ENCODE measurements around the gene SLC35B2.
"Not testable (repeated sequence)": the region's sequence is repeated elsewhere in the genome, so short reads cannot be mapped to it uniquely, and the experiment has no call there.

Gene SLC35B2

DNA sequence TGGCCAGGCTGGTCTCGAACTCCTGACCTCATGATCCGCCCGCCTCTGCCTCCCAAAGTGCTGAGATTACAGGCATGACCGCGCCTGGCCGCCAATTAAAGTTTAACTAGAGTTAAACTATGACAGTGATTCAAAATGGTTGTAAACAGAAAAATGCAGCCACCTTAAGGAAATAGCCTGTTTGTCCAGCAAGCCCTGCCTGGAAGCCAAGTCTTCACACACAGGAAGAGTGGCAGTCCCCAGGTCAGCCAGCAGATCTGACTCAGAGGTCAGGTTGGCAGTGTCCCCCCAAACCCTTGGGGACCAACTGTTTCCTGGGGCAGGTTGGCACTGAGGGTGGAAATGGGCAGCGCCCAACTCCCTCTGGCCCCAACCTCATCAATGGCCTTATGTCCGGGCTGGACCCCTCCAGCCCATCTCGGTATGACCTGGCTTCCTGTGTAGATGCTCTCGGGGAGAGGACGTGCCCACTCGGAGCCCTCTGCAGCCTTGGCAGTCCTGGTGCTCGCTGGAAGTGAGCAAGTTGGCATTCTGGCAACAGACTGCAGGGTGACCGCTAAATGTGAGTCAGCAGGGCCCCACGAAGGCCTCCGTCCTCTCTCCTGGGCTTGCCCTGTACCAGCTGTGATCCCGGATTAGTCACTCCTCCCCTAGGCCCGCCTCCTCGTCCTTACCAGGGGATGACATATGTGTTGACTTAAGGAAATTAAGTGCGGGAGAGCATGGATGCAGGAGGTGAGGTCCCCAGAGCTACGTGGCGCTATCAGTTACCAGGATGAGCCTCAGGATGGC, 20.1 kb downstream of the SLC35B2 start:
- DNase-seq (ENCODE audit: low read depth in 1 of 2, low spot score in 1 of 2), result peak in 1 of 2 donors; percentile 57

DNA sequence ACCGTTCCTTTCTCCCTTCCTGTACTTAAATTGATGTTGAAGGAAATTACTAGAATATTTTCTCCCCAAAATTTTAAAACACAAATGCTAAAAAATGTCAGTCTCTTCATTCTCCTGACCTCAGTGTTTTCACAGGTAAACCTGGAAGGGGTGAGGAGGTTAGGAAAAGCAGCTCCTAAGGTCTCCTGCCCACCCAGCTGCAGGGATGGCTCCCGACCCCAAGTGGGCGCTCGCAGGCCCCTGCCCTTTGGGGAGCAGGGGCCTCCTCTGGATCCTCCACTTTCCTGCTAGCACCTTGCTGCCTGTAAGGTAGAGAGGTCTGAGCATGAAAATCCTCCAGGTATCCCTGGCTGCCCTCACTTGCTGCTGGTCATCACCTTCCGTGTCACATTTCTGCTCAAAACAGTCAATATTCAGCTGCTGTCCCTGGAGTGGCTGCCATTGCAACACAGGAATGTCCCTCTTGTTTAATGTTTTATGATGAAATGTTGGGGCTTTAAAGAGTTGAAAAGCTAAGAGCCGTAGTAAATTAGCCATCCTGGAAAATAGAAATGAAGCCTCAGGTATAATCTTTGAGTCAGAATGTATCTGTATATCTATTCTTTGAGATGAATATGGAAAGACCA, 21.3 kb downstream of the SLC35B2 start:
- DNase-seq (ENCODE audit: low read depth in 1 of 2, low spot score in 1 of 2), result no peak

DNA sequence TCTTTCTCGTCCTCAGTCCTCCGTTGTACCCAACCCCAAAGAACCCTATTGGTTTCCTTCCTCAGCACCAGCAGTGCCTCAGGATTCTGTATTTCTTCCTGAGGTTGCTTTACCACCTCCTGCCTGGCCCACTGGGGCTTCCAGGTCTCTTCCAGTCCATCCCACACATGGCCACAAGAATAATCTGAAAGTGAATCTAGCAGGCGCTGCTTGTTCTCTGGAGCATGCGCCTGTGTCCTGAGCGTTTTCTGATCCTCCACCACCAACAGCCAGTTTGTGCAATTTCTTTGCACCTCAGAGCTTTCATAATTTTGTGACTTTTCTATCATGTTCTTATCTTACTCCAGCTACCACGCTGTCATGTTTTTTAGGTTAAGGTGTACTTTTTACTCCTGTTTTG, 22.1 kb downstream of the SLC35B2 start:
- no peak for DNase-seq (ENCODE audit: low read depth in 1 of 2, low spot score in 1 of 2)

DNA sequence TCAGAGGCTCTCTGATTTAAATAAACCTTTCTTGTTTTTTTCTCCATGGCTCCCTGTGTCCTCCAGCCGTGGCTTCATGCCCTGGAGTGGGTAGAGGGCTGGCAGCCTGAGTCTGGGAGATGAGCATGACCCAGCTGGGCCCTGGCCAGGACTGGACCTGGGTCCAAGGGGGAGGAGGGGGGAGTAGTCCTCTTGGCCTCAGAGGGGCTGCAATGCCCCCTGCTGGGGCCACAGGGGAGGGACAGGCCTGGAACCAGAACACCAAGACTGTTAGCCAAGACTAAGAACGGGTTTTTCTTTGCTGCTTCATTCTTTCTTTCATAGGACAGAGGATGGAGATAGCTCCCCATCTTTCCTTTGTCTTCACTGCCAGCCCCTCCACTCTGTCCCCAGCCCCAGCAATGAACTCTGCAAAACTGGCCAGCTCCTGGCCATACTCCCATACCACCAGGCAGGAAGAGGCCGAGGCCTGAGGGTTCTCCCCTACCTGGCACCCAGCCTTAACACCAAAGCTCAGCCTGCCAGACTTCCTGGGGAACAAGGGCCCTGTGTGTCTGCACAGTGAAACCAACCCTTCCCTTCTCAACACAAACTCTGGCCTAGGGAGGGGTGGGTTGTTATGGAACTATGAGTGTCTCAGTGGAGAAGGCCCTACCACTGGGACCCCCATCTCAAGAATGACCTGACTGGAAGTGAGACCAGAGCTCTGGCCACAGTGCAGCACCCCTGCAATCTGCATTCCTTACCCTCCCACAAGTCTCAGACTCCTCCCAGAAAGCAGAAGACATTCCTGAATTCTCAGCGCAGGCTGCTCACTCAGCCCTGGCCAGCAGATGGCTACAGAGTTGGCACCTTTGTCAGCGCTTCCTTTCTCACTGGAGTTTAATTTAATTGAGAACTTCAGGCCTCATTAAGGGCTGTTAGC, 23.0 kb downstream of the SLC35B2 start:
- DNase-seq (ENCODE audit: low read depth in 1 of 2, low spot score in 1 of 2), result no peak

DNA sequence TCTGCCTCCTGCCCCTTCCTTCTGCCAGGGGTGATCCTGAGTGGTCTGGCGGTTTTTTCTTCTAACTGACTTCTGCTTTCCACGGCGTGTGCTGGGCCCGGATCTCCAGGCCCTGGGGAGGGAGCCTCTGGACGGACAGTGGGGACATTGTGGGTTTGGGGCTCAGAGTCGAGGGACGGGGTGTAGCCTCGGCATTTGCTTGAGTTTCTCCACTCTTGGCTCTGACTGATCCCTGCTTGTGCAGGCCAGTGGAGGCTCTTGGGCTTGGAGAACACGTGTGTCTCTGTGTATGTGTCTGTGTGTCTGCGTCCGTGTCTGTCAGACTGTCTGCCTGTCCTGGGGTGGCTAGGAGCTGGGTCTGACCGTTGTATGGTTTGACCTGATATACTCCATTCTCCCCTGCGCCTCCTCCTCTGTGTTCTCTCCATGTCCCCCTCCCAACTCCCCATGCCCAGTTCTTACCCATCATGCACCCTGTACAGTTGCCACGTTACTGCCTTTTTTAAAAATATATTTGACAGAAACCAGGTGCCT, 23.7 kb downstream of the SLC35B2 start:
- no peak for DNase-seq (ENCODE audit: low read depth in 1 of 2, low spot score in 1 of 2)

DNA sequence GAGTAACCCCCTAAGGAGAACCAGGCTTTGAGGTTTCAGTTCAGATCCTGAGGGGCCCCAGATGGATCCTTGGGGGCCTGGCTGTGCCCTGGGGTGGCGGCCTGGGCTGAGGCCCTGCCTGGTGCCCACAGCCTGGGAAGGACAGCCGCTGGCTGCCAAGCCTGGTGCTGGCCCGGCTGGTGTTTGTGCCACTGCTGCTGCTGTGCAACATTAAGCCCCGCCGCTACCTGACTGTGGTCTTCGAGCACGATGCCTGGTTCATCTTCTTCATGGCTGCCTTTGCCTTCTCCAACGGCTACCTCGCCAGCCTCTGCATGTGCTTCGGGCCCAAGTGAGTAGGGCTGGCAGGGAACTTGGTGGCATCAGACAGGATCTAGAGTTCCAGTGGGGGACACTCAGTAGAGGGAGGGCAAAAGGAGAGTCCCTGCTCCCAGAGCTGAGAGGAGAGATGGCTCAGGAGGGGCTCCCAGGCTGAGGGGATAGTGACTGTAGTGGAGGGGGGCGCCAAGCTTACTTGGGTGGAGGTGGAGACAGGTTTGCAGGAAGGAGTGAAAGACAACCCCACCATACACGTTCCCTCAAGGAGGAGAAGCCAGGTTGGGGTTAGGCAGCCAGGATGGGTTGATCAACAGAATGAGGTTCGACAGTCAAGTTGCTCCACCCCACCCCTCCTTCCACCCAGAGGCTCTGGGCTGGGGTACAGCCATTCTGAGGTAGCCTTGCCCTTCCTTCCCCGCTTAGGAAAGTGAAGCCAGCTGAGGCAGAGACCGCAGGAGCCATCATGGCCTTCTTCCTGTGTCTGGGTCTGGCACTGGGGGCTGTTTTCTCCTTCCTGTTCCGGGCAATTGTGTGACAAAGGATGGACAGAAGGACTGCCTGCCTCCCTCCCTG, 24.4 kb downstream of the SLC35B2 start:
- no peak for DNase-seq (ENCODE audit: low read depth in 1 of 2, low spot score in 1 of 2)

DNA sequence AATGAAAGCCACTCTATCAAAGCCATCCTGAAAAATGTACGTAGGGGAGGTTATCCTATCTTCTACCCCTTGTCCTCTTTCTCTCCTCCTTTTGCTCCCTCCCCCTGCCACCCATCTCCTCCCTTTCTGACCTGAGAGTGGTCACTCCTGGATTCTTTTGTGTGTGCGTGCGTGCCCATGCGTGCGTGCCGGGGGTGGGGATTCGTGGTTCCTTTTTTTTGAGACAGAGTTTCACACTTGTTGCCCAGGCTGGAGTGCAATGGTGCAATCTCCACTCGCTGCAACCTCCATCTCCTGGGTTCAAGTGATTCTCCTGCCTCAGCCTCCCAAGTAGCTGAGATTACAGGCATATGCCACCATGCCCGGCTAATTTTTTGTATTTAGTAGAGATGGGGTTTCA, 25.9 kb downstream of the SLC35B2 start:
- not testable (repeated sequence) for DNase-seq (ENCODE audit: low read depth in 1 of 2, low spot score in 1 of 2)

DNA sequence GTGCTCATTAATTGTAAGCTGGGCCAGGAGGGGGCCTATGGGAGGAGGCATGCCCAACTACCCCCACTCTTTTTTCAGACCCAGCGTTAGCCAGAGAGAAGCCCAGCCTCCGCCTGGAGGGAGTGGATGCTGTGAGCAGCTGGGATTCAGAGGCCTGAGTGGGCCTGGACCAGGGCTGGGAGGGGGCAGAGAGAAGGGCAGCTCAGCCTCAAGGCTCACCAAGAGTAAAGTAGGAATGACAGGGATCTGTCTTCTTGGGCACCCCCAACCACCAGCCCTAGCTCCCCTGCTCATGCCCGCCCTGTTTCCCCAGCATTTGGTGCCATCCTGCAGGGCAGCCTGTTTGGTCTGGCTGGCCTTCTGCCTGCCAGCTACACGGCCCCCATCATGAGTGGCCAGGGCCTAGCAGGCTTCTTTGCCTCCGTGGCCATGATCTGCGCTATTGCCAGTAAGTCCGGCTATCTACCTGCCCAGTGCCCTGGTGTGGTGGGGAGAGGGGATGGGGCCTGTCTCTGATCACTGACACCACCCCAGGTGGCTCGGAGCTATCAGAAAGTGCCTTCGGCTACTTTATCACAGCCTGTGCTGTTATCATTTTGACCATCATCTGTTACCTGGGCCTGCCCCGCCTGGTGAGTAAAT, 27.2 kb downstream of the SLC35B2 start:
- DNase-seq (ENCODE audit: low read depth in 1 of 2, low spot score in 1 of 2), result no peak

DNA sequence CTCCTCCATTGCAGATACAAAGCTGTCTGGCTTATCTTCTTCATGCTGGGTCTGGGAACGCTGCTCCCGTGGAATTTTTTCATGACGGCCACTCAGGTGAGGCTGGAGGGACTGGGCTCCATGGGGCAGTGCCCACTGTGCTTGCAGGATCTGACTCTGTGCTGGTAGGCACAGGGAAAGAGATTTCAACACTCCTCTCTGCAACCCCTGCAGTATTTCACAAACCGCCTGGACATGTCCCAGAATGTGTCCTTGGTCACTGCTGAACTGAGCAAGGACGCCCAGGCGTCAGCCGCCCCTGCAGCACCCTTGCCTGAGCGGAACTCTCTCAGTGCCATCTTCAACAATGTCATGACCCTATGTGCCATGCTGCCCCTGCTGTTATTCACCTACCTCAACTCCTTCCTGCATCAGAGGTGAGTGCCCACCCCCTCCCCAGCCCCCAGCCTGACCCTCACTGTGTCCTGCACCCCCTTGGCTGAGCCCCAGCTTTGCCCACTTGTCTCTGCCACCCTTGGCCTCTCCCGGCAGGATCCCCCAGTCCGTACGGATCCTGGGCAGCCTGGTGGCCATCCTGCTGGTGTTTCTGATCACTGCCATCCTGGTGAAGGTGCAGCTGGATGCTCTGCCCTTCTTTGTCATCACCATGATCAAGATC, 27.8 kb downstream of the SLC35B2 start:
- DNase-seq (ENCODE audit: low read depth in 1 of 2, low spot score in 1 of 2), result no peak

DNA sequence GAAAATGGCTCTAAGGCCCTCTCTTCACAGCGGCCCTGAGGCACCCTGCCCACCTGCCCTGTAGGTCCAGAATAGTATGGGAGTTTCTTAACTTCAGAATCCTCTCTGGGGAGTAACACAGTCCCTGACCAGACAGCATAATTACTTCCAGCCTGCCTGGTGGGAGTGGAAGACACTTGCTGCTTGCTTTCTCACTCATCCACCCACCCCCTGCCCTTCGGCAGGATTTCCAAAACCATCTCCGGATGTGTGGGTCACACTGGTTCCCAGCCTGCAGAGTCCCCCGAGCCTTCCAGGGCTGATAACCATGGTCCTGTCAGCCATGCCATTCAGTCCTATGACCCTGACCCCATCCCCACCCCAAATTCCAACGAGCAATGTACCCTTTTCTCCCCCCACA, 28.5 kb downstream of the SLC35B2 start:
- DNase-seq (ENCODE audit: low read depth in 1 of 2, low spot score in 1 of 2), result no peak

DNA sequence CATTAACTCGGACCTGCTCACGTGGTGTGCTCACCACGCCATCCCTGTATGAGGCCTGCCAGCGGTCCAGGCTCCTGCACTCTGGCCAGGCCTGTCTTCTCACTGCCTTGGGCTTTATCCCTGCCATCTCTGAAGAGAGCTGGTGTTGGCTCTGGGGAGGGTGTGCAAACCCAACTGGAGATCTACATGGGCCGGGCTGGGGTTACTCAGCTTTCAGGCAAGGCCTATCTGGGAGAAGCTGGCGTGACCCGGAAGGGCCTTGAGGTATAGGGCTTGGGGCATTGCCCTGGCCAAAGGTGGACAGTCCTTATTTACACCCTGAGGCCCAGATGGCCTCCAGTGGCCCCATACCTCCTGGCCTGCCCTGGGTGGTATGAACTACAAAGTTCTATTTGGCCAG, 28.9 kb downstream of the SLC35B2 start:
- DNase-seq (ENCODE audit: low read depth in 1 of 2, low spot score in 1 of 2), result no peak

DNA sequence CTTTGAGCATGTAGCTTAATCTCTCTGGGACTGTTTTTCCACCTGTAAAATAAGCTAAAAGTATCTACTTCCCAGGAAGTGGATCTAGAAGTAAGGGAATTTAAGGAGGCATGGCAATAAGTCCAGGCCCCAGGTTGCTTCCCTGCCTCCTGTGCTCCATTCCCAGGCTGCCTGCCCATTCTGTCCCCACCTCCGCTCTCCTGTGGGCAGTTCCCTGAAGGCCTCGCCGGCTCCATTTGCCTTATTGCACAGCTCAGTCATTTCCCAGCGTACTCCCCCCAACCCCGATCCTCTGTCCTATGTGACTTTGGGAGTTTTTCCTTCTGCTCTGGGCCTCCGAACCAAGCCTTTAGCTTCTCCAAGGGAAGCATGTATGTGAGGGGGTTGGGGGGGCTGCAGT, 29.3 kb downstream of the SLC35B2 start:
- DNase-seq (ENCODE audit: low read depth in 1 of 2, low spot score in 1 of 2), result no peak

DNA sequence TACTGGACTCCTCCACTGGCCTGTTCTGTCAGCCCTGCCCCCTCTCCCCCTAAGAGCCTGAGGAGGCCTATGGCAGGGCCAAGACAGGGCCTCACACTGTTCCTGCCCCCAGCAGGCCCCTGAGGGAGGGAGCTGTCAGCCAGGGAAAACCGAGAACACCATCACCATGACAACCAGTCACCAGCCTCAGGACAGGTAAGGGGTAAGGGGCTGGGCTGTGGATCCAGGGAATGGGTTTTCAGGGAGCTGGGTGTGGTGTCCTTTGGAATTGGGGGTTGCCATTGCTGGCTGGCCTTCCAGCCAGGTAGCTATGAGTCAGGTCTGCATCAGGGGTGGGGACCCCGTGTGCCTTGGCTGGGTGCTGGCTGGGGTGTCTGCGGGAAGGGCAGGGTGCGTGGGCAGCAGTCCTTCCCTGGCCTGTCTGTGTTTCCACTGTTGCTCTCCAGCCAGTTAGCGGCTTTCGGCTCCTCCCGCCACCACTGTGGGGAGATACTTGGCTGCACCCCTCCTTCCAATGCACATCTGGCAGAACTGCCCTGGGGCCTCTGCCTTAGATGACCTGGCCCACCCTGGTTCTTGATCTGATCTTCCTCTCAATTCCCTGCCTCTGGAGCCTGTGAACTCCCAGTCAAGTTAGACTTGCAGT, 30.1 kb downstream of the SLC35B2 start:
- no peak for DNase-seq (ENCODE audit: low read depth in 1 of 2, low spot score in 1 of 2)

DNA sequence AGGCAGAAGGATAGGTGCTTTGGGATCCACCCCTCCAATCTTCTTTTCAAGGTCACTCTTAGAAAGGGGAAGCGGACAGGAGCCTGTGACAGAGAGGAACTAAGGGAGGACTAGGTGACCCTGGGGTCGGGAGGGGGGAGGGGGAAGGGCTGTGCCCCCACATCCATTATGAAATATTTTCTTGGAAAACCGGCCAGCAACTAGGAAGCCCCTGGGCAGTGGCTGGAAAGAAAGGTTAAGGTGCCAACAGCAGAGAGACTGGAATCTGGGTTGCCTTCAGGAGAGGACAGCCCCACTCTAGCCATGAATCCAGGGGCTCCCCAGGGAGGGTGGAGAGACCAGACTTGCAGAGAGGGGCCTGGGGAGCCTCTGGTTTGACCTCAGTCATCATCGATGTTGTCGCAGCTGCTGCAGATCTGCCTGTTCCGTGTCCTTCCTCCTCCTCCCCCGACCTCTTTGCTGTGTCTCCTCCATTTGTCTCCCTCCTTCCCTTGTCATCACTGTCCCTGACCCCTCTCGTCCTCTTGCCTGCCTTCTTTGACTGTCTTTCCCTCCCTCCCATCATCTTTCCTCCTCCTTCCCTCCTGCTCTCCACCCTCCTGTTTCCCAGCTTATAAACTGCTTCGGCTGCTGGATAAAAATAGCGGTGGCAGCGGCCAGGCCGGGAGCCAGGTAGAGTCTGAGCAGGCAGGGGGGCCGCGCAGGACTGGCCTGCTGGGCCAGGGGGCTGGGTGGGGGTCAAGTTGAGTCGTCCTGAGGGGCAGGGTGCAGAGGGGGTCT, 30.8 kb downstream of the SLC35B2 start:
- no peak for DNase-seq (ENCODE audit: low read depth in 1 of 2, low spot score in 1 of 2)

DNA sequence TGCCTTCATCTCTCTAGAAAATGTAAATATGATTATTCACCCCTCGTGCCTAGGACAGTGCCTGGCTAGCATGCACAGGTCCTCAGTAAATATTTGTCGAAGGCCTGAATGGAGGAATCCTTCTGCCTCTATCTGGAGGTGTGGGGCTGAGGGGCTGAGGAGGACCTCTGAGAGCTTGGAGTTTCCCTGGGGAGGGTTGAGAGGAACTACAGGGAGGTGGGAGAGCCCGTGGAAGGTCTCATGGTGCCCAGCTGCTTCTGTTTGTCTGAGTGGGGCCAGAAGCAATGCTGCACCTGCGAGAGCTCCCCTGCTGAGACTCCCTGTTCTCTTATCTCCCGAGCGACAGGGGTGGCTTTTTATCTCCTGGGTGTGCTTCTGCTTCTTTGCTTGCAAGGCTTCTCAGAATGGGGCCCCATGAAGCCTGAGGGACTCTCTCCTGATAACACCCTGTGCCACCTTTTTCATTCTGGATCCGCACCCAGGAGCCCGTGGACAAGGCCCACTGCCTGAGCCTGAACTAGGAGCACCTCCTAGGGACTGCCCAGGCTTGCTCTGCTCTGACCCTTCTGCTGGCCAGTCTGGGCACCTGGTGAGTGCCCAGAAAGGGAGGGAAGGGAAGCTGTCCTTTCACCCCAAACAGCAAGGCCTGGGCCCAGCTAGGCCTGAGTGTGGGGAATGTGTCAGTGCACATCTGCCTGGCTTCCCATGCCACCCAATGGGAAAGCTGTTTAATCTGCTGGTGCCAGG, 31.6 kb downstream of the SLC35B2 start:
- DNase-seq (ENCODE audit: low read depth in 1 of 2, low spot score in 1 of 2), result no peak

DNA sequence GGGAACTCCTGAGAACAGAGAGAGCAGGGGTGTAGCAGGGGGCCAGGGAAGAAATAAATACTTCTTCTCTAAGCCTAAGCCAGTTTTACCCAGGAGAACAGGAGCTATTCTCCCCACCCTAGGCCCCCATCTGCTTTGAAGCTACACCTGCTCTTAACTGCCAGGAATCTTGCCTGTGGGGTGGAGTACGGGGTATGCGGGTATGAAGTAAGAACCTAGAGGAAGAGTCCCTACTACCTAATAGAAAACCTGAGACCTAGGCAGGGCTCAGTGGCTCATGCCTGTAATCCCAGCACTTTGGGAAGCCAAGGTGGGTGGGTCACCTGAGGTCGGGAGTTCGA, 32.4 kb downstream of the SLC35B2 start:
- no peak for DNase-seq (ENCODE audit: low read depth in 1 of 2, low spot score in 1 of 2)

DNA sequence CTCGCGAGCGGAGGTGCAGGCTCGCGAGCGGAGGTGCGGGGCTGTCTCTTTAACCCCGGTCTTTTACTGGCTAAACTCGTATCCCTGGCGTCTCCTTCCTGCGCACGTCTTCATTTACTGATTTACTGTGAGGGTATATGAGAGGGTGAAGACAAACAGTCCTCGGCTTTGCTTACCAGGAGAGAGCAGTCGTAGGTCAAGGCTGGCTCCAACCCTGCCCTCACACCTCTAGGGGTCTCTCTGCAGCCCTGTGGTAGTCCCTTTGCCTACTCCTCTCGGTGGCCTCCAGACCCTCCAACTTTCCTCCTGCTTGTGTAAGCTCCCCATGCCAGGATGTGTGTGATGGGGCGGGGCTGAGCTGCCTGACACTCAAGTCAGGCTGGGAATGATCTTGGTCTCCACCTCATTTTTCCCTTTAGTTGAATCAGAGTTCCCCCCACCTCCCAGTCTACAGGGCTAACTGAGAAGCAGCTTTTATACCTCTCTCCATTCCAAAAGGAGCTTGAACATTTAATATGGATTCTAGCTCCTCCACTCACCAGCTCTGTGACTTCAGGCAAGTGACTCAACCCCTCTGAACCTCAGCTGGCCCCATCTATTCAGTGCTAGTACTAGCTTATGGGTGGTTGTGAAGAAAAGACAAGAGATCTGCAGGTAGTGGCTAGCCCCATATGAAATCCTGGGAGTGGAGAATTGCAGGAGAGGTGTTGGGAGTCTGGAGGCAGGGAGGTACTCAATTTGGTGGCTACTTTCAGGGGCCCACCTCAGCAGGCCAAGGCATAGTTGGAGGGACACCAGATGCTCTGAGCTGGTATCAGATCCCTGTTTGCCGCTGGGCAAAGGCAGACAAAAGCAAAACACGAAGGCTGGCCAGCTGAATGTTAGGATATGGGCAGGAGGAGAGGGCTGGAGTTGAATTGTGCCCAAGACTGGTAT, 33.0 kb downstream of the SLC35B2 start:
- DNase-seq (ENCODE audit: low read depth in 1 of 2, low spot score in 1 of 2), result no peak

Measured in activated CD4-positive, alpha-beta T cell treated with anti-CD3 and anti-CD28 coated beads, Interleukin-2, amount 50 U/mL, for 24 hours (primary cell).